Parathyroid adenoma (tissue), 2 donors: ENCODE data around the gene GNAO1.

Experiments
- H2AFZ ChIP-seq: fragments of 300-600 bp; sonication (generic); one replicate; pipeline ENCODE4 v1.7.0; 2017; ENCODE audit warnings: antibody characterized with exemption, mild to moderate bottlenecking
- H3K27ac ChIP-seq: fragments of 300-600 bp; sonication (generic); one replicate; pipeline ENCODE4 v1.7.0; 2017
- H3K27me3 ChIP-seq: fragments of 300-600 bp; sonication (generic); one replicate; pipeline ENCODE4 v1.7.0; 2017; ENCODE audit warnings: low read length; ENCODE audit not compliant: control insufficient read depth, insufficient read depth
- H3K36me3 ChIP-seq: fragments of 300-600 bp; sonication (generic); one replicate; pipeline ENCODE4 v1.7.0; 2017; ENCODE audit warnings: low read length; ENCODE audit not compliant: control insufficient read depth, insufficient read depth
- H3K4me1 ChIP-seq: fragments of 300-600 bp; sonication (generic); one replicate; pipeline ENCODE4 v1.7.0; 2017; ENCODE audit warnings: control low read depth
- H3K4me2 ChIP-seq: fragments of 300-600 bp; sonication (generic); one replicate; pipeline ENCODE4 v1.7.0; 2017; ENCODE audit warnings: low read length
- H3K4me3 ChIP-seq: fragments of 300-600 bp; sonication (generic); one replicate; pipeline ENCODE4 v1.7.0; 2017; ENCODE audit warnings: low read depth, low read length
- H3K79me2 ChIP-seq: fragments of 300-600 bp; sonication (generic); one replicate; pipeline ENCODE4 v1.7.0; 2017; ENCODE audit warnings: control low read depth
- H3K9ac ChIP-seq: fragments of 300-600 bp; sonication (generic); one replicate; pipeline ENCODE4 v1.7.0; 2017; ENCODE audit warnings: mild to moderate bottlenecking
- H3K9me3 ChIP-seq: fragments of 300-600 bp; sonication (generic); one replicate; pipeline ENCODE4 v1.7.0; 2017; ENCODE audit warnings: low read length; ENCODE audit not compliant: control insufficient read depth
- CTCF ChIP-seq: fragments of 300-600 bp; sonication (generic); IDR thresholded peaks from one replicate; pipeline ENCODE4 v1.7.0; 2017; ENCODE audit warnings: antibody characterized with exemption, mild to moderate bottlenecking
- donor health status: primary hyperparathyroidism.

GNAO1 gene

GRCh38 chr16:56327071-56327928, 136.0 kb downstream of the GNAO1 start:
- H3K79me2 ChIP-seq: peaks cover 7% of the 10 kb centered on the region
- no peak overlapping the region for H3K4me2 ChIP-seq
- H3K27me3 ChIP-seq: no peaks in the 10 kb centered on the region
- H3K4me3 ChIP-seq: no peak overlapping the region
- TF ChIP-seq CTCF: no peak
- H3K27ac ChIP-seq: no peak overlapping the region
- H3K9ac ChIP-seq: no peak overlapping the region
- no peaks in the 10 kb centered on the region for H3K4me1 ChIP-seq
- H3K9me3 ChIP-seq: no peaks in the 10 kb centered on the region
- no peaks in the 10 kb centered on the region for H3K36me3 ChIP-seq
- H2AFZ ChIP-seq: no peak overlapping the region

GRCh38 chr16:56327929-56328258, 136.6 kb downstream of the GNAO1 start:
- H3K9me3 ChIP-seq: no peaks in the 10 kb centered on the region
- H3K9ac ChIP-seq: no peak overlapping the region
- H3K4me1 ChIP-seq: no peaks in the 10 kb centered on the region
- H3K4me2 ChIP-seq: no peak overlapping the region
- H3K36me3 ChIP-seq: no peaks in the 10 kb centered on the region
- no peaks in the 10 kb centered on the region for H3K27me3 ChIP-seq
- H2AFZ ChIP-seq: no peak overlapping the region
- peaks cover 2% of the 10 kb centered on the region for H3K79me2 ChIP-seq
- no peak overlapping the region for H3K27ac ChIP-seq
- TF ChIP-seq CTCF: no peak
- H3K4me3 ChIP-seq: no peak overlapping the region

- Histone ChIP-seq H3K36me3 (no peaks in the 10 kb centered on the region), H3K9ac (no peak overlapping the region), H3K27ac (no peak overlapping the region), H3K4me2 (no peak overlapping the region), H2AFZ (no peak overlapping the region), H3K27me3 (no peaks in the 10 kb centered on the region), H3K4me3 (no peak overlapping the region), H3K9me3 (no peaks in the 10 kb centered on the region), H3K4me1 (no peaks in the 10 kb centered on the region), H3K79me2 (peaks cover 2% of the 10 kb centered on the region)
- no peak for TF ChIP-seq CTCF
These were observed 137.2 kb downstream of the GNAO1 start for GRCh38 chr16:56328276-56329022.

- H3K27ac ChIP-seq: no peak overlapping the region
- H3K4me2 ChIP-seq: no peak overlapping the region
- H3K9me3 ChIP-seq: no peaks in the 10 kb centered on the region
- no peak overlapping the region for H3K4me3 ChIP-seq
- H3K27me3 ChIP-seq: no peaks in the 10 kb centered on the region
- TF ChIP-seq CTCF: no peak
- H3K36me3 ChIP-seq: no peaks in the 10 kb centered on the region
- no peak overlapping the region for H2AFZ ChIP-seq
- no peaks in the 10 kb centered on the region for H3K4me1 ChIP-seq
- peaks cover 2% of the 10 kb centered on the region for H3K79me2 ChIP-seq
- H3K9ac ChIP-seq: no peak overlapping the region
These were observed 138.6 kb downstream of the GNAO1 start for GRCh38 chr16:56329887-56330286.
